GM23338 (cell line): ENCODE results near the gene EDNRA. TPM values are rescaled to one million over a fixed set of nuclear protein-coding genes. Genes with fewer than 3 reads are reported as not detected.

Experiments used
- ATAC-seq: fragments of 200-7000 bp; cut with Tn5 transposase; 3 replicates; pipeline ENCODE4 v1.9.1; 2020
- DNase-seq: peaks from one replicate; pipeline ENCODE4 v3.0.0-alpha.2; 2015; ENCODE audit warnings: low spot score
- H2AFZ ChIP-seq: fragments of 200-600 bp; sonication (generic); 2 replicates; pipeline ENCODE4 v1.8.0; 2016; ENCODE audit warnings: antibody characterized with exemption, mild to moderate bottlenecking, moderate library complexity
- H3F3A ChIP-seq: fragments of 200-600 bp; sonication (generic); replicated peaks from 2 replicates; pipeline ENCODE4 v1.8.0; 2017; ENCODE audit warnings: antibody characterized with exemption, mixed run types, low read depth
- H3K27ac ChIP-seq: fragments of 200-600 bp; sonication (generic); 2 replicates; pipeline ENCODE4 v1.6.1; 2016; ENCODE audit warnings: low read depth
- H3K27me3 ChIP-seq: fragments of 200-600 bp; sonication (generic); 2 replicates; pipeline ENCODE4 v1.8.0; 2016; ENCODE audit warnings: mild to moderate bottlenecking, mixed run types, moderate library complexity; ENCODE audit not compliant: insufficient read depth
- H3K36me3 ChIP-seq: fragments of 200-600 bp; sonication (generic); 2 replicates; pipeline ENCODE4 v1.8.0; 2016; ENCODE audit warnings: mild to moderate bottlenecking; ENCODE audit not compliant: insufficient read depth
- H3K4me1 ChIP-seq: fragments of 200-600 bp; sonication (generic); 2 replicates; pipeline ENCODE4 v1.8.0; 2016; ENCODE audit warnings: mild to moderate bottlenecking, moderate library complexity; ENCODE audit not compliant: insufficient read depth
- H3K4me2 ChIP-seq: fragments of 200-600 bp; sonication (generic); 2 replicates; pipeline ENCODE4 v1.7.1; 2017; ENCODE audit warnings: mixed run types
- H3K4me3 ChIP-seq: fragments of 200-600 bp; sonication (generic); 2 replicates; pipeline ENCODE4 v1.6.1; 2016; ENCODE audit warnings: mixed run types
- H3K79me2 ChIP-seq: fragments of 200-600 bp; sonication (generic); replicated peaks from 2 replicates; pipeline ENCODE4 v1.8.0; 2017; ENCODE audit warnings: mild to moderate bottlenecking; ENCODE audit not compliant: insufficient read depth
- H3K9me2 ChIP-seq: fragments of 200-600 bp; sonication (generic); 2 replicates; pipeline ENCODE4 v1.8.0; 2017; ENCODE audit not compliant: insufficient read depth
- H4K20me1 ChIP-seq: fragments of 200-600 bp; sonication (generic); replicated peaks from 2 replicates; pipeline ENCODE4 v1.8.0; 2017; ENCODE audit warnings: mild to moderate bottlenecking; ENCODE audit not compliant: insufficient read depth
- H3K27ac Mint-ChIP-seq: 2 replicates; pipeline ENCODE4 v1.8.0; 2020; ENCODE audit warnings: inconsistent platforms, mild to moderate bottlenecking, moderate library complexity, mixed read lengths
- H3K27me3 Mint-ChIP-seq: 3 replicates; pipeline ENCODE4 v1.8.0; 2022; ENCODE audit warnings: low read depth, mild to moderate bottlenecking, moderate library complexity, mixed read lengths, inconsistent platforms; ENCODE audit not compliant: insufficient read depth, poor library complexity
- H3K36me3 Mint-ChIP-seq: 3 replicates; pipeline ENCODE4 v1.8.0; 2021; ENCODE audit warnings: low read depth, mild to moderate bottlenecking, inconsistent platforms, moderate library complexity, mixed read lengths
- H3K4me1 Mint-ChIP-seq: 3 replicates; pipeline ENCODE4 v1.8.0; 2020; ENCODE audit warnings: mild to moderate bottlenecking, inconsistent platforms, mixed read lengths
- H3K4me3 Mint-ChIP-seq: 3 replicates; pipeline ENCODE4 v1.8.0; 2021; ENCODE audit warnings: moderate library complexity, mild to moderate bottlenecking, inconsistent platforms, mixed read lengths
- H3K9me3 Mint-ChIP-seq: 3 replicates; pipeline ENCODE4 v1.8.0; 2020; ENCODE audit warnings: moderate library complexity, mild to moderate bottlenecking, inconsistent platforms, mixed read lengths
- CREB1 ChIP-seq: fragments of 250-450 bp; sonication (Bioruptor Pico); IDR thresholded peaks from 2 replicates; pipeline ENCODE4 v1.5.0; 2020; ENCODE audit warnings: low read depth, mild to moderate bottlenecking, moderate library complexity
- EZH2 ChIP-seq: fragments of 200-600 bp; sonication (generic); IDR thresholded peaks from one replicate; pipeline ENCODE4 v1.8.0; 2017; ENCODE audit warnings: antibody characterized with exemption, mild to moderate bottlenecking, low read depth; ENCODE audit not compliant: unreplicated experiment
- NANOG ChIP-seq: IDR thresholded peaks from 2 replicates; pipeline ENCODE4 v1.6.1; 2016; ENCODE audit warnings: antibody characterized with exemption, borderline replicate concordance
- POLR2AphosphoS5 ChIP-seq: IDR thresholded peaks from 2 replicates; pipeline ENCODE4 v1.6.1; 2016; ENCODE audit warnings: antibody characterized with exemption, low read depth
- STAT1 ChIP-seq: IDR thresholded peaks from one replicate; pipeline ENCODE4 v1.6.1; 2016; ENCODE audit warnings: antibody characterized with exemption; ENCODE audit not compliant: unreplicated experiment
- ZNF114 ChIP-seq: fragments of 250-450 bp; sonication (Bioruptor Pico); IDR thresholded peaks from 2 replicates; pipeline ENCODE4 v1.5.0; 2020; ENCODE audit warnings: mild to moderate bottlenecking, moderate library complexity
- polyA plus RNA-seq: library from polyadenylated mRNA; unstranded; fragments of >200 nt; fragmentation: Nextera tagmentation; extraction: Ambion mirVana; gene quantifications from 2 replicates; pipeline ENCODE4 v1.2.1, GENCODE V29; 2016
- total RNA-seq: library from RNA; depleted of rRNA; stranded (reverse); fragments of >200 nt; shearing (Covaris generic); gene quantifications from 2 replicates; pipeline ENCODE4 v1.2.3, GENCODE V29; 2014
- TF ChIP-seq, protein P1 (sequence below): fragments of 250-450 bp; sonication (Bioruptor Pico); IDR thresholded peaks from 2 replicates; pipeline ENCODE4 v1.5.0; 2020; ENCODE audit warnings: mild to moderate bottlenecking, moderate library complexity
- TF ChIP-seq, protein P2 (sequence below): IDR thresholded peaks from 2 replicates; pipeline ENCODE4 v1.6.1; 2016; ENCODE audit warnings: antibody characterized with exemption

The EDNRA gene
- total and polyA plus RNA-seq, 2 experiments from 2014 or later, result 1.5 to 5.0 TPM

DNA sequence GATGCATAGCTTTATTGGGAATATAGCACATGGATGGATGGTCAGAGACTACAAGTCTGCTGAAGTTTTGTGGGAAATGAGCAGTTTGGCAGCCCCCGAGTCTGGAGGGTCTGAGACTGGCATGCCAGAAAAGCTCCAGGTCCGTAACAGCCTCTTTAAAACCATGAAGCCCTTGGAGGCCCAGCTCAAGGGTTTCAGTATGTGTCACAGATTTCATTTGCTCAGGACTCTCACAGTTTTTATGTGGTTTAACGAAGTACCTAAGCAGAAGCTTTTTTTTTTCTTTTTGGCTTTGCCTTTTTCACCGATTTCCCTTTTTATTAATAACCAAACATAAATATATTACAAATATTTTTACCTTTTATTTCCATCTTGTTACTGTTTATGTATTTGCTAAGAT lies 105.7 kb downstream of the EDNRA start:
- Mint-ChIP-seq H3K27ac (no peak overlapping the region), H3K4me1 (peaks cover 14% of the 10 kb centered on the region), H3K36me3 (peaks cover 7% of the 10 kb centered on the region; the same call in 2 of the 3 replicates), H3K27me3 (peaks cover 2% of the 10 kb centered on the region), H3K9me3 (peaks cover 20% of the 10 kb centered on the region), H3K4me3 (no peak overlapping the region)
- no peak for TF ChIP-seq NANOG
- TF ChIP-seq POLR2AphosphoS5, result no peak
- TF ChIP-seq EZH2, result no peak
- TF ChIP-seq, protein P1, sequence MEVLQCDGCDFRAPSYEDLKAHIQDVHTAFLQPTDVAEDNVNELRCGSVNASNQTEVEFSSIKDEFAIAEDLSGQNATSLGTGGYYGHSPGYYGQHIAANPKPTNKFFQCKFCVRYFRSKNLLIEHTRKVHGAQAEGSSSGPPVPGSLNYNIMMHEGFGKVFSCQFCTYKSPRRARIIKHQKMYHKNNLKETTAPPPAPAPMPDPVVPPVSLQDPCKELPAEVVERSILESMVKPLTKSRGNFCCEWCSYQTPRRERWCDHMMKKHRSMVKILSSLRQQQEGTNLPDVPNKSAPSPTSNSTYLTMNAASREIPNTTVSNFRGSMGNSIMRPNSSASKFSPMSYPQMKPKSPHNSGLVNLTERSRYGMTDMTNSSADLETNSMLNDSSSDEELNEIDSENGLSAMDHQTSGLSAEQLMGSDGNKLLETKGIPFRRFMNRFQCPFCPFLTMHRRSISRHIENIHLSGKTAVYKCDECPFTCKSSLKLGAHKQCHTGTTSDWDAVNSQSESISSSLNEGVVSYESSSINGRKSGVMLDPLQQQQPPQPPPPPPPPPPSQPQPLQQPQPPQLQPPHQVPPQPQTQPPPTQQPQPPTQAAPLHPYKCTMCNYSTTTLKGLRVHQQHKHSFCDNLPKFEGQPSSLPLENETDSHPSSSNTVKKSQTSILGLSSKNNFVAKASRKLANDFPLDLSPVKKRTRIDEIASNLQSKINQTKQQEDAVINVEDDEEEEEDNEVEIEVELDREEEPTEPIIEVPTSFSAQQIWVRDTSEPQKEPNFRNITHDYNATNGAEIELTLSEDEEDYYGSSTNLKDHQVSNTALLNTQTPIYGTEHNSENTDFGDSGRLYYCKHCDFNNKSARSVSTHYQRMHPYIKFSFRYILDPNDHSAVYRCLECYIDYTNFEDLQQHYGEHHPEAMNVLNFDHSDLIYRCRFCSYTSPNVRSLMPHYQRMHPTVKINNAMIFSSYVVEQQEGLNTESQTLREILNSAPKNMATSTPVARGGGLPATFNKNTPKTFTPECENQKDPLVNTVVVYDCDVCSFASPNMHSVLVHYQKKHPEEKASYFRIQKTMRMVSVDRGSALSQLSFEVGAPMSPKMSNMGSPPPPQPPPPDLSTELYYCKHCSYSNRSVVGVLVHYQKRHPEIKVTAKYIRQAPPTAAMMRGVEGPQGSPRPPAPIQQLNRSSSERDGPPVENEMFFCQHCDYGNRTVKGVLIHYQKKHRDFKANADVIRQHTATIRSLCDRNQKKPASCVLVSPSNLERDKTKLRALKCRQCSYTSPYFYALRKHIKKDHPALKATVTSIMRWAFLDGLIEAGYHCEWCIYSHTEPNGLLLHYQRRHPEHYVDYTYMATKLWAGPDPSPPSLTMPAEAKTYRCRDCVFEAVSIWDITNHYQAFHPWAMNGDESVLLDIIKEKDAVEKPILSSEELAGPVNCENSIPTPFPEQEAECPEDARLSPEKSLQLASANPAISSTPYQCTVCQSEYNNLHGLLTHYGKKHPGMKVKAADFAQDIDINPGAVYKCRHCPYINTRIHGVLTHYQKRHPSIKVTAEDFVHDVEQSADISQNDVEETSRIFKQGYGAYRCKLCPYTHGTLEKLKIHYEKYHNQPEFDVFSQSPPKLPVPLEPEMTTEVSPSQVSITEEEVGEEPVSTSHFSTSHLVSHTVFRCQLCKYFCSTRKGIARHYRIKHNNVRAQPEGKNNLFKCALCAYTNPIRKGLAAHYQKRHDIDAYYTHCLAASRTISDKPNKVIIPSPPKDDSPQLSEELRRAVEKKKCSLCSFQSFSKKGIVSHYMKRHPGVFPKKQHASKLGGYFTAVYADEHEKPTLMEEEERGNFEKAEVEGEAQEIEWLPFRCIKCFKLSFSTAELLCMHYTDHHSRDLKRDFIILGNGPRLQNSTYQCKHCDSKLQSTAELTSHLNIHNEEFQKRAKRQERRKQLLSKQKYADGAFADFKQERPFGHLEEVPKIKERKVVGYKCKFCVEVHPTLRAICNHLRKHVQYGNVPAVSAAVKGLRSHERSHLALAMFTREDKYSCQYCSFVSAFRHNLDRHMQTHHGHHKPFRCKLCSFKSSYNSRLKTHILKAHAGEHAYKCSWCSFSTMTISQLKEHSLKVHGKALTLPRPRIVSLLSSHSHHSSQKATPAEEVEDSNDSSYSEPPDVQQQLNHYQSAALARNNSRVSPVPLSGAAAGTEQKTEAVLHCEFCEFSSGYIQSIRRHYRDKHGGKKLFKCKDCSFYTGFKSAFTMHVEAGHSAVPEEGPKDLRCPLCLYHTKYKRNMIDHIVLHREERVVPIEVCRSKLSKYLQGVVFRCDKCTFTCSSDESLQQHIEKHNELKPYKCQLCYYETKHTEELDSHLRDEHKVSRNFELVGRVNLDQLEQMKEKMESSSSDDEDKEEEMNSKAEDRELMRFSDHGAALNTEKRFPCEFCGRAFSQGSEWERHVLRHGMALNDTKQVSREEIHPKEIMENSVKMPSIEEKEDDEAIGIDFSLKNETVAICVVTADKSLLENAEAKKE (CRISPR knock-in tag), result no peak
- TF ChIP-seq ZNF114, result no peak
- no peak for TF ChIP-seq CREB1
- TF ChIP-seq, protein P2, sequence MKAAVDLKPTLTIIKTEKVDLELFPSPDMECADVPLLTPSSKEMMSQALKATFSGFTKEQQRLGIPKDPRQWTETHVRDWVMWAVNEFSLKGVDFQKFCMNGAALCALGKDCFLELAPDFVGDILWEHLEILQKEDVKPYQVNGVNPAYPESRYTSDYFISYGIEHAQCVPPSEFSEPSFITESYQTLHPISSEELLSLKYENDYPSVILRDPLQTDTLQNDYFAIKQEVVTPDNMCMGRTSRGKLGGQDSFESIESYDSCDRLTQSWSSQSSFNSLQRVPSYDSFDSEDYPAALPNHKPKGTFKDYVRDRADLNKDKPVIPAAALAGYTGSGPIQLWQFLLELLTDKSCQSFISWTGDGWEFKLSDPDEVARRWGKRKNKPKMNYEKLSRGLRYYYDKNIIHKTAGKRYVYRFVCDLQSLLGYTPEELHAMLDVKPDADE, result no peak
- no peak for TF ChIP-seq STAT1
- Histone ChIP-seq H3F3A (no peaks in the 10 kb centered on the region), H3K4me3 (no peak overlapping the region), H3K36me3 (peaks cover 7% of the 10 kb centered on the region; the same call in 1 of the 2 replicates), H3K79me2 (no peaks in the 10 kb centered on the region), H3K9me2 (no peaks in the 10 kb centered on the region), H3K4me2 (no peak overlapping the region), H2AFZ (no peak overlapping the region), H3K27ac (no peak overlapping the region), H3K4me1 (0 out of 2 replicates have a peak, but pooled peaks cover 8% of the 10 kb centered on the region), H3K27me3 (no peaks in the 10 kb centered on the region), H4K20me1 (no peaks in the 10 kb centered on the region)
- DNase-seq (no peak), ATAC-seq (no peak)
